ENCODE results near the gene SLC10A3.

Gene SLC10A3

DNA sequence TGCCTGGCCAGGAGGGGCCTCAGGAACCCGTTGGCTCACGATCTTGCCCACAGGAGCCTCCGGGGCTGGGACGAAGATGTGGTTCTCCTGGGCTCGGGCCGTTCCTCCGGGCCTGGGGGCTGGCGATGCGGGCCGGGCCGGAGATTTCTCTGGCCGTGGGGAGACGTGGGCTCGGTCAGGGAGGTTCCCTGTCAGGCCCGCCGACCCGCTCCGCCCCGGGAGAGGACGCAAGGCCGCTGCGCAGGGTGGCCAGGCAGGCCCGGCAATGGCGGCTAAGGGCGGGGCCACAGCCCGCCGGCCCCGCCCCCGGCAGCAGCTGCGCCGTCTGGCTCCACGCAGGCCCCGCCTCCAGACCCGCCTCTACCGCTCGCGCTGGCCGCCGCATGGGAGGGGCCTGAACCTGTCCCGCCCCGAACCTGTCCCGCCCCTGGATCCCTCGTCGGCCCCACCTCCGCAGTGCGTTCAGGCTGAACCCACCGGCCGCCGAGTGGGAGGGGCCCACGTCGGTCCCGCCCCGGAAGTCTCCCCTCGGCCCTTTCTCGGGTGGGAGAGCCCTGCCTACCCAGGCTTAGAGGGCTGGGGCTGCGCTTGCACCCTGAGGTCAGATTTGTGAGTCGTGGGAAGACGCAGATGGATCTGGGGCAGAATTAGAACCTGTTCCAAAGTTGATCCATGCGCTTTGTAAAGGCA is 25.7 kb upstream of the SLC10A3 start, which contains the start of gene FAM3A (continued):
- TF ChIP-seq, protein P1, sequence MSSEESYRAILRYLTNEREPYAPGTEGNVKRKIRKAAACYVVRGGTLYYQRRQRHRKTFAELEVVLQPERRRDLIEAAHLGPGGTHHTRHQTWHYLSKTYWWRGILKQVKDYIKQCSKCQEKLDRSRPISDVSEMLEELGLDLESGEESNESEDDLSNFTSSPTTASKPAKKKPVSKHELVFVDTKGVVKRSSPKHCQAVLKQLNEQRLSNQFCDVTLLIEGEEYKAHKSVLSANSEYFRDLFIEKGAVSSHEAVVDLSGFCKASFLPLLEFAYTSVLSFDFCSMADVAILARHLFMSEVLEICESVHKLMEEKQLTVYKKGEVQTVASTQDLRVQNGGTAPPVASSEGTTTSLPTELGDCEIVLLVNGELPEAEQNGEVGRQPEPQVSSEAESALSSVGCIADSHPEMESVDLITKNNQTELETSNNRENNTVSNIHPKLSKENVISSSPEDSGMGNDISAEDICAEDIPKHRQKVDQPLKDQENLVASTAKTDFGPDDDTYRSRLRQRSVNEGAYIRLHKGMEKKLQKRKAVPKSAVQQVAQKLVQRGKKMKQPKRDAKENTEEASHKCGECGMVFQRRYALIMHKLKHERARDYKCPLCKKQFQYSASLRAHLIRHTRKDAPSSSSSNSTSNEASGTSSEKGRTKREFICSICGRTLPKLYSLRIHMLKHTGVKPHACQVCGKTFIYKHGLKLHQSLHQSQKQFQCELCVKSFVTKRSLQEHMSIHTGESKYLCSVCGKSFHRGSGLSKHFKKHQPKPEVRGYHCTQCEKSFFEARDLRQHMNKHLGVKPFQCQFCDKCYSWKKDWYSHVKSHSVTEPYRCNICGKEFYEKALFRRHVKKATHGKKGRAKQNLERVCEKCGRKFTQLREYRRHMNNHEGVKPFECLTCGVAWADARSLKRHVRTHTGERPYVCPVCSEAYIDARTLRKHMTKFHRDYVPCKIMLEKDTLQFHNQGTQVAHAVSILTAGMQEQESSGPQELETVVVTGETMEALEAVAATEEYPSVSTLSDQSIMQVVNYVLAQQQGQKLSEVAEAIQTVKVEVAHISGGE (tag by site-specific recombination; conservative IDR thresholded peaks at IDR 0.05; ENCODE audit: low read depth), result peak; percentile 55
- TF ChIP-seq, protein P2, sequence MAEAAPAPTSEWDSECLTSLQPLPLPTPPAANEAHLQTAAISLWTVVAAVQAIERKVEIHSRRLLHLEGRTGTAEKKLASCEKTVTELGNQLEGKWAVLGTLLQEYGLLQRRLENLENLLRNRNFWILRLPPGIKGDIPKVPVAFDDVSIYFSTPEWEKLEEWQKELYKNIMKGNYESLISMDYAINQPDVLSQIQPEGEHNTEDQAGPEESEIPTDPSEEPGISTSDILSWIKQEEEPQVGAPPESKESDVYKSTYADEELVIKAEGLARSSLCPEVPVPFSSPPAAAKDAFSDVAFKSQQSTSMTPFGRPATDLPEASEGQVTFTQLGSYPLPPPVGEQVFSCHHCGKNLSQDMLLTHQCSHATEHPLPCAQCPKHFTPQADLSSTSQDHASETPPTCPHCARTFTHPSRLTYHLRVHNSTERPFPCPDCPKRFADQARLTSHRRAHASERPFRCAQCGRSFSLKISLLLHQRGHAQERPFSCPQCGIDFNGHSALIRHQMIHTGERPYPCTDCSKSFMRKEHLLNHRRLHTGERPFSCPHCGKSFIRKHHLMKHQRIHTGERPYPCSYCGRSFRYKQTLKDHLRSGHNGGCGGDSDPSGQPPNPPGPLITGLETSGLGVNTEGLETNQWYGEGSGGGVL (tag by site-specific recombination; IDR thresholded peaks at IDR 0.05), result no peak
- TF ChIP-seq, protein P3, sequence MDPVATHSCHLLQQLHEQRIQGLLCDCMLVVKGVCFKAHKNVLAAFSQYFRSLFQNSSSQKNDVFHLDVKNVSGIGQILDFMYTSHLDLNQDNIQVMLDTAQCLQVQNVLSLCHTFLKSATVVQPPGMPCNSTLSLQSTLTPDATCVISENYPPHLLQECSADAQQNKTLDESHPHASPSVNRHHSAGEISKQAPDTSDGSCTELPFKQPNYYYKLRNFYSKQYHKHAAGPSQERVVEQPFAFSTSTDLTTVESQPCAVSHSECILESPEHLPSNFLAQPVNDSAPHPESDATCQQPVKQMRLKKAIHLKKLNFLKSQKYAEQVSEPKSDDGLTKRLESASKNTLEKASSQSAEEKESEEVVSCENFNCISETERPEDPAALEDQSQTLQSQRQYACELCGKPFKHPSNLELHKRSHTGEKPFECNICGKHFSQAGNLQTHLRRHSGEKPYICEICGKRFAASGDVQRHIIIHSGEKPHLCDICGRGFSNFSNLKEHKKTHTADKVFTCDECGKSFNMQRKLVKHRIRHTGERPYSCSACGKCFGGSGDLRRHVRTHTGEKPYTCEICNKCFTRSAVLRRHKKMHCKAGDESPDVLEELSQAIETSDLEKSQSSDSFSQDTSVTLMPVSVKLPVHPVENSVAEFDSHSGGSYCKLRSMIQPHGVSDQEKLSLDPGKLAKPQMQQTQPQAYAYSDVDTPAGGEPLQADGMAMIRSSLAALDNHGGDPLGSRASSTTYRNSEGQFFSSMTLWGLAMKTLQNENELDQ (tag by site-specific recombination; IDR thresholded peaks at IDR 0.05; ENCODE audit: low read depth), result no peak
- TF ChIP-seq ZNF169 (tag by site-specific recombination; IDR thresholded peaks at IDR 0.05) (no peak), SETDB1 (IDR thresholded peaks at IDR 0.05; ENCODE audit: insufficient read length, low read length) (no peak), ZNF16 (tag by site-specific recombination; IDR thresholded peaks at IDR 0.05; ENCODE audit: low read depth) (no peak), ZNF138 (tag by site-specific recombination; IDR thresholded peaks at IDR 0.05; ENCODE audit: borderline replicate concordance) (no peak), ZNF423 (tag by site-specific recombination; IDR thresholded peaks at IDR 0.05) (no peak), SCRT2 (tag by site-specific recombination; IDR thresholded peaks at IDR 0.05) (no peak), ZNF621 (tag by site-specific recombination; IDR thresholded peaks at IDR 0.05) (no peak), PRDM1 (tag by site-specific recombination; IDR thresholded peaks at IDR 0.05) (no peak), OSR2 (tag by site-specific recombination; IDR thresholded peaks at IDR 0.05) (no peak), ZNF157 (tag by site-specific recombination; IDR thresholded peaks at IDR 0.05) (no peak), ZNF514 (tag by site-specific recombination; IDR thresholded peaks at IDR 0.05) (no peak), ZNF626 (tag by site-specific recombination; IDR thresholded peaks at IDR 0.05) (no peak), ZNF558 (tag by site-specific recombination; IDR thresholded peaks at IDR 0.05) (no peak), ZNF391 (tag by site-specific recombination; IDR thresholded peaks at IDR 0.05; ENCODE audit: borderline replicate concordance, low read depth) (no peak), ZNF670 (tag by site-specific recombination; IDR thresholded peaks at IDR 0.05; ENCODE audit: low read depth) (no peak), ZNF433 (tag by site-specific recombination; IDR thresholded peaks at IDR 0.05; ENCODE audit: low read depth) (no peak), ZNF366 (tag by site-specific recombination; conservative IDR thresholded peaks at IDR 0.05) (no peak), ZNF24 (tag by site-specific recombination; IDR thresholded peaks at IDR 0.05) (no peak), ZNF10 (tag by site-specific recombination; IDR thresholded peaks at IDR 0.05) (no peak), SP3 (tag by site-specific recombination; IDR thresholded peaks at IDR 0.05) (peak; percentile 87), ZNF660 (tag by site-specific recombination; IDR thresholded peaks at IDR 0.05) (0 out of 2 replicates have a peak, but pooled peaks have one; percentile 34), ZNF140 (tag by site-specific recombination; IDR thresholded peaks at IDR 0.05) (no peak), ZNF354C (tag by site-specific recombination; IDR thresholded peaks at IDR 0.05; ENCODE audit: borderline replicate concordance, low read depth) (no peak)
- TF ChIP-seq, protein P4, sequence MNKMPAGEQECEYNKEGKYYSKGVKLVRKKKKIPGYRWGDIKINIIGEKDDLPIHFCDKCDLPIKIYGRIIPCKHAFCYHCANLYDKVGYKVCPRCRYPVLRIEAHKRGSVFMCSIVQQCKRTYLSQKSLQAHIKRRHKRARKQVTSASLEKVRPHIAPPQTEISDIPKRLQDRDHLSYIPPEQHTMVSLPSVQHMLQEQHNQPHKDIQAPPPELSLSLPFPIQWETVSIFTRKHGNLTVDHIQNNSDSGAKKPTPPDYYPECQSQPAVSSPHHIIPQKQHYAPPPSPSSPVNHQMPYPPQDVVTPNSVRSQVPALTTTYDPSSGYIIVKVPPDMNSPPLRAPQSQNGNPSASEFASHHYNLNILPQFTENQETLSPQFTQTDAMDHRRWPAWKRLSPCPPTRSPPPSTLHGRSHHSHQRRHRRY (tag by site-specific recombination; IDR thresholded peaks at IDR 0.05), result no peak
- TF ChIP-seq, protein P5, sequence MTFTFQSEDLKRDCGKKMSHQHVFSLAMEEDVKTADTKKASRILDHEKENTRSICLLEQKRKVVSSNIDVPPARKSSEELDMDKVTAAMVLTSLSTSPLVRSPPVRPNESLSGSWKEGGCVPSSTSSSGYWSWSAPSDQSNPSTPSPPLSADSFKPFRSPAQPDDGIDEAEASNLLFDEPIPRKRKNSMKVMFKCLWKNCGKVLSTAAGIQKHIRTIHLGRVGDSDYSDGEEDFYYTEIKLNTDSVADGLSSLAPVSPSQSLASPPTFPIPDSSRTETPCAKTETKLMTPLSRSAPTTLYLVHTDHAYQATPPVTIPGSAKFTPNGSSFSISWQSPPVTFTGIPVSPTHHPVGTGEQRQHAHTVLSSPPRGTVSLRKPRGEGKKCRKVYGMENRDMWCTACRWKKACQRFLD (tag by site-specific recombination; IDR thresholded peaks at IDR 0.05), result no peak
- TF ChIP-seq, protein P6, sequence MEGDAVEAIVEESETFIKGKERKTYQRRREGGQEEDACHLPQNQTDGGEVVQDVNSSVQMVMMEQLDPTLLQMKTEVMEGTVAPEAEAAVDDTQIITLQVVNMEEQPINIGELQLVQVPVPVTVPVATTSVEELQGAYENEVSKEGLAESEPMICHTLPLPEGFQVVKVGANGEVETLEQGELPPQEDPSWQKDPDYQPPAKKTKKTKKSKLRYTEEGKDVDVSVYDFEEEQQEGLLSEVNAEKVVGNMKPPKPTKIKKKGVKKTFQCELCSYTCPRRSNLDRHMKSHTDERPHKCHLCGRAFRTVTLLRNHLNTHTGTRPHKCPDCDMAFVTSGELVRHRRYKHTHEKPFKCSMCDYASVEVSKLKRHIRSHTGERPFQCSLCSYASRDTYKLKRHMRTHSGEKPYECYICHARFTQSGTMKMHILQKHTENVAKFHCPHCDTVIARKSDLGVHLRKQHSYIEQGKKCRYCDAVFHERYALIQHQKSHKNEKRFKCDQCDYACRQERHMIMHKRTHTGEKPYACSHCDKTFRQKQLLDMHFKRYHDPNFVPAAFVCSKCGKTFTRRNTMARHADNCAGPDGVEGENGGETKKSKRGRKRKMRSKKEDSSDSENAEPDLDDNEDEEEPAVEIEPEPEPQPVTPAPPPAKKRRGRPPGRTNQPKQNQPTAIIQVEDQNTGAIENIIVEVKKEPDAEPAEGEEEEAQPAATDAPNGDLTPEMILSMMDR (tag by site-specific recombination; IDR thresholded peaks at IDR 0.05), result no peak

Measured in HEK293 (cell line).